HepG2 (cell line): ENCODE data around the gene NPDC1. TPM values are rescaled to one million over a fixed set of nuclear protein-coding genes. Genes with fewer than 3 reads are reported as not detected.
A peak's percentile ranks its signal among the peaks of the same experiment; 100 is the strongest.

Experiments used
- AGO1 ChIP-seq: fragments of 200-400 bp; formaldehyde crosslinking; IDR thresholded peaks from 2 replicates; pipeline ENCODE4 v1.6.1; 2017; ENCODE audit warnings: mild to moderate bottlenecking, low read depth, low read length, moderate library complexity; ENCODE audit not compliant: poor library complexity, severe bottlenecking
- HOXA3 ChIP-seq: sonication (generic); formaldehyde crosslinking; IDR thresholded peaks from 2 replicates; pipeline ENCODE4 v1.5.0; 2020; ENCODE audit warnings: missing genetic modification reagents
- IRF2 ChIP-seq: IDR thresholded peaks from 2 replicates; pipeline ENCODE4 v1.6.1; 2018; ENCODE audit warnings: missing genetic modification reagents, missing compliant biosample characterization
- SAP130 ChIP-seq: IDR thresholded peaks from 2 replicates; pipeline ENCODE4 v1.6.1; 2016; ENCODE audit warnings: low read depth
- SMC3 ChIP-seq: IDR thresholded peaks from 2 replicates; pipeline ENCODE4 v1.6.1; 2011; ENCODE audit warnings: low read length, improper control_type of control experiment
- SOX13 ChIP-seq, 3 experiments: fragments of 450-650 bp in 1 of 3; sonication (generic) in 1 of 3; formaldehyde crosslinking in 1 of 3; IDR thresholded peaks in 2 of 3; conservative IDR thresholded peaks in 1 of 3; 2 replicates each; pipeline versions ENCODE4 v1.5.0 to v1.6.1; 2016 to 2020; ENCODE audit warnings: antibody characterized with exemption in 1 of 3, mild to moderate bottlenecking in 1 of 3, missing compliant biosample characterization in 1 of 3, missing genetic modification reagents in 1 of 3, moderate library complexity in 1 of 3
- YEATS2 ChIP-seq: sonication (generic); formaldehyde crosslinking; IDR thresholded peaks from 2 replicates; pipeline ENCODE4 v1.4.0; 2020; ENCODE audit warnings: missing genetic modification reagents, borderline replicate concordance
- ZBTB20 ChIP-seq: sonication (generic); formaldehyde crosslinking; IDR thresholded peaks from 2 replicates; pipeline ENCODE4 v1.8.1; 2023; ENCODE audit warnings: missing genetic modification reagents, low read depth, mild to moderate bottlenecking, borderline replicate concordance
- ZNF160 ChIP-seq: sonication (generic); formaldehyde crosslinking; IDR thresholded peaks from 2 replicates; pipeline ENCODE4 v1.8.0; 2022; ENCODE audit warnings: mild to moderate bottlenecking, inconsistent platforms, missing genetic modification reagents
- ZNF598 ChIP-seq: sonication (generic); formaldehyde crosslinking; IDR thresholded peaks from 2 replicates; pipeline ENCODE4 v1.5.1; 2020; ENCODE audit warnings: mild to moderate bottlenecking, missing genetic modification reagents, borderline replicate concordance
- ZNF747 ChIP-seq: sonication (generic); formaldehyde crosslinking; IDR thresholded peaks from 2 replicates; pipeline ENCODE4 v1.8.1; 2023; ENCODE audit warnings: missing genetic modification reagents, mild to moderate bottlenecking, borderline replicate concordance
- ZNF772 ChIP-seq: sonication (generic); formaldehyde crosslinking; IDR thresholded peaks from 2 replicates; pipeline ENCODE4 v1.5.0; 2020; ENCODE audit warnings: mild to moderate bottlenecking, missing genetic modification reagents
- polyA plus RNA-seq, 8 experiments: library from polyadenylated mRNA; depleted of rRNA in 3 of 8; stranded (reverse) in 7 of 8; unstranded in 1 of 8; fragments of >200 nt; fragmentation: Illumina TruSeq in 4 of 8; extraction: Trizol in 4 of 8; gene quantifications; 2 replicates each; pipeline versions ENCODE4 v1.2.1 to v1.2.3, GENCODE V29; 2011 to 2016; ENCODE audit warnings: low read depth in 4 of 8, missing spikeins in 1 of 8, mixed read lengths in 1 of 8; ENCODE audit not compliant: insufficient read depth in 1 of 8
- total RNA-seq, 5 experiments: library from RNA; depleted of rRNA; stranded (reverse); fragments of >200 nt; fragmentation: Illumina TruSeq; extraction: Trizol; gene quantifications; 2 replicates each; pipeline ENCODE4 v1.2.3, GENCODE V29; 2016; ENCODE audit warnings: low read depth in 1 of 5
- TF ChIP-seq, protein P1 (sequence below): sonication (generic); formaldehyde crosslinking; IDR thresholded peaks from 2 replicates; pipeline ENCODE4 v1.4.0; 2020; ENCODE audit warnings: missing genetic modification reagents
- TF ChIP-seq, protein P2 (sequence below): sonication (generic); formaldehyde crosslinking; IDR thresholded peaks from 2 replicates; pipeline ENCODE4 v1.9.0; 2022; ENCODE audit warnings: missing genetic modification reagents, mild to moderate bottlenecking, borderline replicate concordance
- TF ChIP-seq, protein P3 (sequence below): sonication (generic); formaldehyde crosslinking; IDR thresholded peaks from 2 replicates; pipeline ENCODE4 v1.8.1; 2022; ENCODE audit warnings: low read depth, mild to moderate bottlenecking, missing genetic modification reagents
- TF ChIP-seq, protein P4 (sequence below), 2 experiments: sonication (generic) in 1 of 2; formaldehyde crosslinking in 1 of 2; IDR thresholded peaks; 2 replicates each; pipeline versions ENCODE4 v1.4.0 to v1.6.1; 2018 to 2020; ENCODE audit warnings: missing genetic modification reagents in 2 of 2, borderline replicate concordance in 1 of 2, low read depth in 1 of 2, mild to moderate bottlenecking in 1 of 2, missing biosample characterization in 1 of 2
- TF ChIP-seq, protein P5 (sequence below): sonication (generic); IDR thresholded peaks from 2 replicates; pipeline ENCODE4 v1.6.1; 2016; ENCODE audit warnings: low read depth, borderline replicate concordance

Gene NPDC1
- total and polyA plus RNA-seq, 2 of the 13 experiments (the other 11 are each of a cell fraction or from before 2014, with no cell fraction given), result 0.84 to 5.4 TPM

DNA sequence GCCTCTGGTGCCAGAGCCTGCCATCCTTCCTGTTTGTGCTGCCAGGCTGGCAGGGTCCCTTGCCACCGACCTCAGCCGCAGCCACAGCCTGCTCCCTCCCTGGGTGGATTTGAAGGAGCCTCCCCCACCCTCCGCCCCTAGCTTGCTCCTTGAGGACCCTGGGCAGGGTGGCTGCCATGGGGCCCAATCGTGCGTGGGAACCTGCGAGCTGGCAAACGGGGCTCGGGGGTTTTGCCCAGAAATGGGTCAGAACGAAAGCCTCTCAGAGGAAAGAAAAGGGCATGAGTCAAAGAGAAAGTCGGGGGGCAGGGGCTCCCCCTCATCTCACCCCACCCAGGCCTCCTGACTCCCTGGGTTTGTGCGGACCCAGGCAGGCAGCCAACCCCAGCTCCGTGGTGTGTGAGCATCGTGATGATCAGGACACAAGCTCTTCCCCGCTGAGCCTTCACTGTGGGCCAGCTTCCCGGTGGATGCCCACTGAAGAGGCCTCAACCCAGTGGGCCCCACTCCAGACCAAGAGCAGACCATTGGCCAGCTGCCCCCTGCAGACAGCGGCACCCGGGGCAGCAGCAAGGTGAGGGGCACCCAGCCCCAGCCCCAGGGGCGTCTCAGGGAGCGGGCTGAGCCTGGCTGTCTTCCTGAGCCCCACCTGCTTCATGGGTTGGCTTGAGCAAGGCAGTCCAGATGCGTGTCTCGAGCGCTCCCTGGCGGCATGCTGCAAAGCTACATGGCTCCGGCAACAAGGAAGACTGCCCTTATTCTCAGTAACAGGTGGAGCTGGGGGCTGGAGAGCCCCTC is 11.1 kb downstream of the NPDC1 start (continued):
- TF ChIP-seq, protein P1, sequence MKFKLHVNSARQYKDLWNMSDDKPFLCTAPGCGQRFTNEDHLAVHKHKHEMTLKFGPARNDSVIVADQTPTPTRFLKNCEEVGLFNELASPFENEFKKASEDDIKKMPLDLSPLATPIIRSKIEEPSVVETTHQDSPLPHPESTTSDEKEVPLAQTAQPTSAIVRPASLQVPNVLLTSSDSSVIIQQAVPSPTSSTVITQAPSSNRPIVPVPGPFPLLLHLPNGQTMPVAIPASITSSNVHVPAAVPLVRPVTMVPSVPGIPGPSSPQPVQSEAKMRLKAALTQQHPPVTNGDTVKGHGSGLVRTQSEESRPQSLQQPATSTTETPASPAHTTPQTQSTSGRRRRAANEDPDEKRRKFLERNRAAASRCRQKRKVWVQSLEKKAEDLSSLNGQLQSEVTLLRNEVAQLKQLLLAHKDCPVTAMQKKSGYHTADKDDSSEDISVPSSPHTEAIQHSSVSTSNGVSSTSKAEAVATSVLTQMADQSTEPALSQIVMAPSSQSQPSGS, result peak; percentile 59; the same call in 1 of the 2 replicates
- peak; percentile 57; the same call in 1 of the 2 replicates for TF ChIP-seq ZNF747
- TF ChIP-seq, protein P2, sequence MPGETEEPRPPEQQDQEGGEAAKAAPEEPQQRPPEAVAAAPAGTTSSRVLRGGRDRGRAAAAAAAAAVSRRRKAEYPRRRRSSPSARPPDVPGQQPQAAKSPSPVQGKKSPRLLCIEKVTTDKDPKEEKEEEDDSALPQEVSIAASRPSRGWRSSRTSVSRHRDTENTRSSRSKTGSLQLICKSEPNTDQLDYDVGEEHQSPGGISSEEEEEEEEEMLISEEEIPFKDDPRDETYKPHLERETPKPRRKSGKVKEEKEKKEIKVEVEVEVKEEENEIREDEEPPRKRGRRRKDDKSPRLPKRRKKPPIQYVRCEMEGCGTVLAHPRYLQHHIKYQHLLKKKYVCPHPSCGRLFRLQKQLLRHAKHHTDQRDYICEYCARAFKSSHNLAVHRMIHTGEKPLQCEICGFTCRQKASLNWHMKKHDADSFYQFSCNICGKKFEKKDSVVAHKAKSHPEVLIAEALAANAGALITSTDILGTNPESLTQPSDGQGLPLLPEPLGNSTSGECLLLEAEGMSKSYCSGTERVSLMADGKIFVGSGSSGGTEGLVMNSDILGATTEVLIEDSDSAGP (CRISPR knock-in tag), result peak; percentile 61
- TF ChIP-seq SOX13 (IDR thresholded peaks at IDR 0.05), result no peak
- 0 out of 4 replicates have a peak, but pooled peaks of 1 of the 2 experiments have one; percentile 7 for TF ChIP-seq SOX13 (CRISPR knock-in tag; conservative IDR thresholded peaks at IDR 0.05 in 1 of 2, IDR thresholded peaks at IDR 0.05 in 1 of 2)
- 0 out of 2 replicates have a peak, but pooled peaks have one; percentile 37 for TF ChIP-seq ZBTB20 (CRISPR knock-in tag)
- TF ChIP-seq IRF2 (CRISPR knock-in tag), result 0 out of 2 replicates have a peak, but pooled peaks have one; percentile 53
- peak; percentile 18 for TF ChIP-seq AGO1
- peak; percentile 68 for TF ChIP-seq SMC3
- TF ChIP-seq YEATS2, result no peak
- TF ChIP-seq, protein P3, sequence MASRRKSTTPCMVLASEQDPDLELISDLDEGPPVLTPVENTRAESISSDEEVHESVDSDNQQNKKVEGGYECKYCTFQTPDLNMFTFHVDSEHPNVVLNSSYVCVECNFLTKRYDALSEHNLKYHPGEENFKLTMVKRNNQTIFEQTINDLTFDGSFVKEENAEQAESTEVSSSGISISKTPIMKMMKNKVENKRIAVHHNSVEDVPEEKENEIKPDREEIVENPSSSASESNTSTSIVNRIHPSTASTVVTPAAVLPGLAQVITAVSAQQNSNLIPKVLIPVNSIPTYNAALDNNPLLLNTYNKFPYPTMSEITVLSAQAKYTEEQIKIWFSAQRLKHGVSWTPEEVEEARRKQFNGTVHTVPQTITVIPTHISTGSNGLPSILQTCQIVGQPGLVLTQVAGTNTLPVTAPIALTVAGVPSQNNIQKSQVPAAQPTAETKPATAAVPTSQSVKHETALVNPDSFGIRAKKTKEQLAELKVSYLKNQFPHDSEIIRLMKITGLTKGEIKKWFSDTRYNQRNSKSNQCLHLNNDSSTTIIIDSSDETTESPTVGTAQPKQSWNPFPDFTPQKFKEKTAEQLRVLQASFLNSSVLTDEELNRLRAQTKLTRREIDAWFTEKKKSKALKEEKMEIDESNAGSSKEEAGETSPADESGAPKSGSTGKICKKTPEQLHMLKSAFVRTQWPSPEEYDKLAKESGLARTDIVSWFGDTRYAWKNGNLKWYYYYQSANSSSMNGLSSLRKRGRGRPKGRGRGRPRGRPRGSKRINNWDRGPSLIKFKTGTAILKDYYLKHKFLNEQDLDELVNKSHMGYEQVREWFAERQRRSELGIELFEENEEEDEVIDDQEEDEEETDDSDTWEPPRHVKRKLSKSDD (CRISPR knock-in tag), result no peak
- peak; percentile 61; the same call in 1 of the 2 replicates for TF ChIP-seq ZNF772 (CRISPR knock-in tag)
- TF ChIP-seq ZNF598 (CRISPR knock-in tag), result peak; percentile 74; the same call in 1 of the 2 replicates
- TF ChIP-seq, protein P4, sequence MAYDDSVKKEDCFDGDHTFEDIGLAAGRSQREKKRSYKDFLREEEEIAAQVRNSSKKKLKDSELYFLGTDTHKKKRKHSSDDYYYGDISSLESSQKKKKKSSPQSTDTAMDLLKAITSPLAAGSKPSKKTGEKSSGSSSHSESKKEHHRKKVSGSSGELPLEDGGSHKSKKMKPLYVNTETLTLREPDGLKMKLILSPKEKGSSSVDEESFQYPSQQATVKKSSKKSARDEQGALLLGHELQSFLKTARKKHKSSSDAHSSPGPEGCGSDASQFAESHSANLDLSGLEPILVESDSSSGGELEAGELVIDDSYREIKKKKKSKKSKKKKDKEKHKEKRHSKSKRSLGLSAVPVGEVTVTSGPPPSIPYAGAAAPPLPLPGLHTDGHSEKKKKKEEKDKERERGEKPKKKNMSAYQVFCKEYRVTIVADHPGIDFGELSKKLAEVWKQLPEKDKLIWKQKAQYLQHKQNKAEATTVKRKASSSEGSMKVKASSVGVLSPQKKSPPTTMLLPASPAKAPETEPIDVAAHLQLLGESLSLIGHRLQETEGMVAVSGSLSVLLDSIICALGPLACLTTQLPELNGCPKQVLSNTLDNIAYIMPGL (CRISPR knock-in tag; IDR thresholded peaks at IDR 0.05; ENCODE audit: borderline replicate concordance in 1 of 2, low read depth in 1 of 2), result peak; percentile 43 to 78; a peak in 1 of 4 replicates
- TF ChIP-seq ZNF160 (CRISPR knock-in tag), result no peak
- TF ChIP-seq, protein P5, sequence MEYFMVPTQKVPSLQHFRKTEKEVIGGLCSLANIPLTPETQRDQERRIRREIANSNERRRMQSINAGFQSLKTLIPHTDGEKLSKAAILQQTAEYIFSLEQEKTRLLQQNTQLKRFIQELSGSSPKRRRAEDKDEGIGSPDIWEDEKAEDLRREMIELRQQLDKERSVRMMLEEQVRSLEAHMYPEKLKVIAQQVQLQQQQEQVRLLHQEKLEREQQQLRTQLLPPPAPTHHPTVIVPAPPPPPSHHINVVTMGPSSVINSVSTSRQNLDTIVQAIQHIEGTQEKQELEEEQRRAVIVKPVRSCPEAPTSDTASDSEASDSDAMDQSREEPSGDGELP, result 0 out of 2 replicates have a peak, but pooled peaks have one; percentile 13
- peak; percentile 11; the same call in 1 of the 2 replicates for TF ChIP-seq HOXA3 (CRISPR knock-in tag)
- TF ChIP-seq SAP130 (CRISPR knock-in tag), result peak; percentile 36
